HepG2 (cell line): ENCODE measurements around the gene IL1RL2. TPM values are rescaled to one million over a fixed set of nuclear protein-coding genes. Genes with fewer than 3 reads are reported as not detected.
A peak's percentile ranks its signal among the peaks of the same experiment; 100 is the strongest.

Source experiments
- AKAP8 ChIP-seq: sonication (generic); formaldehyde crosslinking; IDR thresholded peaks from 2 replicates; pipeline ENCODE4 v1.5.1; 2020; ENCODE audit warnings: mild to moderate bottlenecking, missing genetic modification reagents
- ASH2L ChIP-seq: fragments of 300-600, 200-600 bp; sonication (generic); IDR thresholded peaks from 2 replicates; pipeline ENCODE4 v1.7.0; 2017; ENCODE audit warnings: low read depth, mild to moderate bottlenecking, moderate library complexity, mixed read lengths, low read length; ENCODE audit not compliant: insufficient read length
- FOXA3 ChIP-seq: IDR thresholded peaks from 2 replicates; pipeline ENCODE4 v1.6.1; 2016; ENCODE audit warnings: missing genetic modification reagents, missing compliant biosample characterization
- FOXO1 ChIP-seq: sonication (generic); formaldehyde crosslinking; IDR thresholded peaks from 2 replicates; pipeline ENCODE4 v1.4.0; 2020; ENCODE audit warnings: missing genetic modification reagents
- FOXP1 ChIP-seq, 2 experiments: fragments of 450-650 bp in 1 of 2; IDR thresholded peaks; 2 replicates each; pipeline ENCODE4 v1.6.1; 2017 to 2018; ENCODE audit warnings: antibody characterized with exemption in 1 of 2
- GATAD1 ChIP-seq: IDR thresholded peaks from 2 replicates; pipeline ENCODE4 v1.6.1; 2016; ENCODE audit warnings: missing genetic modification reagents, missing compliant biosample characterization
- GATAD2A ChIP-seq: IDR thresholded peaks from 2 replicates; pipeline ENCODE4 v1.6.1; 2016
- GFI1 ChIP-seq: sonication (generic); formaldehyde crosslinking; IDR thresholded peaks from 2 replicates; pipeline ENCODE4 v1.5.0; 2020; ENCODE audit warnings: missing genetic modification reagents, mild to moderate bottlenecking, borderline replicate concordance
- HNRNPL ChIP-seq: fragments of 200-400 bp; formaldehyde crosslinking; IDR thresholded peaks from 2 replicates; pipeline ENCODE4 v1.6.1; 2017; ENCODE audit warnings: mild to moderate bottlenecking, low read depth, low read length
- KLF6 ChIP-seq: IDR thresholded peaks from 2 replicates; pipeline ENCODE4 v1.8.0; 2016; ENCODE audit warnings: missing biosample characterization, missing genetic modification reagents
- NCOA5 ChIP-seq: sonication (generic); formaldehyde crosslinking; IDR thresholded peaks from 2 replicates; pipeline ENCODE4 v1.4.0; 2020; ENCODE audit warnings: missing genetic modification reagents
- POLR2AphosphoS2 ChIP-seq: IDR thresholded peaks from 2 replicates; pipeline ENCODE4 v1.6.1; 2011; ENCODE audit warnings: low read depth, low read length, improper control_type of control experiment
- RBM22 ChIP-seq: fragments of 200-400 bp; formaldehyde crosslinking; optimal IDR thresholded peaks from 2 replicates; pipeline ENCODE3; 2017; ENCODE audit warnings: mild to moderate bottlenecking, low read length, moderate library complexity
- SMAD3 ChIP-seq: sonication (generic); formaldehyde crosslinking; IDR thresholded peaks from 2 replicates; pipeline ENCODE4 v1.4.0; 2020; ENCODE audit warnings: missing genetic modification reagents
- ZFP37 ChIP-seq: sonication (generic); formaldehyde crosslinking; IDR thresholded peaks from 2 replicates; pipeline ENCODE4 v1.4.0; 2020; ENCODE audit warnings: missing genetic modification reagents, borderline replicate concordance
- ZFP62 ChIP-seq: sonication (generic); formaldehyde crosslinking; IDR thresholded peaks from 2 replicates; pipeline ENCODE4 v1.4.0; 2020; ENCODE audit warnings: missing genetic modification reagents
- ZFX ChIP-seq: sonication (generic); formaldehyde crosslinking; IDR thresholded peaks from 2 replicates; pipeline ENCODE4 v1.4.0; 2020; ENCODE audit warnings: mild to moderate bottlenecking, low read depth, missing genetic modification reagents, moderate library complexity
- ZNF235 ChIP-seq: sonication (generic); formaldehyde crosslinking; IDR thresholded peaks from 2 replicates; pipeline ENCODE4 v1.8.1; 2023; ENCODE audit warnings: mild to moderate bottlenecking, missing genetic modification reagents, borderline replicate concordance
- ZNF430 ChIP-seq: sonication (generic); formaldehyde crosslinking; IDR thresholded peaks from 2 replicates; pipeline ENCODE4 v1.9.0; 2021; ENCODE audit warnings: mild to moderate bottlenecking, missing genetic modification reagents
- ZNF614 ChIP-seq: IDR thresholded peaks from 2 replicates; pipeline ENCODE4 v1.6.1; 2018; ENCODE audit warnings: missing biosample characterization, missing genetic modification reagents, inconsistent platforms, borderline replicate concordance
- ZNF619 ChIP-seq: sonication (generic); formaldehyde crosslinking; IDR thresholded peaks from 2 replicates; pipeline ENCODE4 v1.4.0; 2020; ENCODE audit warnings: mild to moderate bottlenecking, missing genetic modification reagents
- ZNF780A ChIP-seq: sonication (generic); formaldehyde crosslinking; IDR thresholded peaks from 2 replicates; pipeline ENCODE4 v1.8.0; 2022; ENCODE audit warnings: mild to moderate bottlenecking, missing genetic modification reagents, moderate library complexity
- polyA plus RNA-seq, 8 experiments: library from polyadenylated mRNA; depleted of rRNA in 3 of 8; stranded (reverse) in 7 of 8; unstranded in 1 of 8; fragments of >200 nt; fragmentation: Illumina TruSeq in 4 of 8; extraction: Trizol in 4 of 8; gene quantifications; 2 replicates each; pipeline versions ENCODE4 v1.2.1 to v1.2.3, GENCODE V29; 2011 to 2016; ENCODE audit warnings: low read depth in 4 of 8, missing spikeins in 1 of 8, mixed read lengths in 1 of 8; ENCODE audit not compliant: insufficient read depth in 1 of 8
- total RNA-seq, 5 experiments: library from RNA; depleted of rRNA; stranded (reverse); fragments of >200 nt; fragmentation: Illumina TruSeq; extraction: Trizol; gene quantifications; 2 replicates each; pipeline ENCODE4 v1.2.3, GENCODE V29; 2016; ENCODE audit warnings: low read depth in 1 of 5
- TF ChIP-seq, protein P1 (sequence below): IDR thresholded peaks from 2 replicates; pipeline ENCODE4 v1.6.1; 2018; ENCODE audit warnings: missing genetic modification reagents, mild to moderate bottlenecking, missing compliant biosample characterization
- TF ChIP-seq, protein P2 (sequence below): sonication (generic); formaldehyde crosslinking; IDR thresholded peaks from 2 replicates; pipeline ENCODE4 v1.8.0; 2023; ENCODE audit warnings: mild to moderate bottlenecking, missing genetic modification reagents
- TF ChIP-seq, protein P3 (sequence below): sonication (generic); formaldehyde crosslinking; IDR thresholded peaks from 2 replicates; pipeline ENCODE4 v1.8.1; 2023; ENCODE audit warnings: mild to moderate bottlenecking, missing genetic modification reagents
- TF ChIP-seq, protein P4 (sequence below): sonication (generic); formaldehyde crosslinking; IDR thresholded peaks from 2 replicates; pipeline ENCODE4 v1.4.0; 2020; ENCODE audit warnings: missing genetic modification reagents
- TF ChIP-seq, protein P5 (sequence below): sonication (generic); formaldehyde crosslinking; IDR thresholded peaks from 2 replicates; pipeline ENCODE4 v1.4.0; 2020; ENCODE audit warnings: mild to moderate bottlenecking, missing genetic modification reagents

The IL1RL2 gene
- total and polyA plus RNA-seq, 2 of the 13 experiments (the other 11 are each of a cell fraction or from before 2014, with no cell fraction given): 0.03 TPM; not detected in 1

DNA sequence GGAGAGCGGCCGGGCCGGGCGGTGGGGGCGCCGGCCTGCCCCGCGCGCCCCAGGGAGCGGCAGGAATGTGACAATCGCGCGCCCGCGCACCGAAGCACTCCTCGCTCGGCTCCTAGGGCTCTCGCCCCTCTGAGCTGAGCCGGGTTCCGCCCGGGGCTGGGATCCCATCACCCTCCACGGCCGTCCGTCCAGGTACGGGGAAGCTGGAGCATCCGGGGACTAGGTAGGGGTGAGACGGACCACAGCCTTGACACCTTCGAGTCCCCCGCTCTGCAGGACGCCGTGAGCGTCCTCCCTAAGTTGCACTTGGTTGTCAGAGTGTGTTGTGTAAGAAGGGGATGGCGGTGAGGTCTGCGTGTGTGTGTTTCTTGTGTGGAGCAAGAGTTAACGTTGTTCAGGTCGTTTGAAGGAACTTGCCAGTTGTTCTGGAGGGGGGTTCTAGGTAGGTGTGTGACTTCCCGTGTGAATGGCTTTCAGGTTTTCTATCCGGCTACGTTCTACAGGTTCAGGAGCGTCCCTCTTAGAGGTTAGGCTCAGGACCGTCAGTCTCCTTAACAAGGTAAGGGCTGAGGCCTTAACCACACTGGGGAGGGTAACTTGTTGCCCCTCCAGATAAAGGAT is 43.9 kb upstream of the IL1RL2 start (continued):
- TF ChIP-seq, protein P1, sequence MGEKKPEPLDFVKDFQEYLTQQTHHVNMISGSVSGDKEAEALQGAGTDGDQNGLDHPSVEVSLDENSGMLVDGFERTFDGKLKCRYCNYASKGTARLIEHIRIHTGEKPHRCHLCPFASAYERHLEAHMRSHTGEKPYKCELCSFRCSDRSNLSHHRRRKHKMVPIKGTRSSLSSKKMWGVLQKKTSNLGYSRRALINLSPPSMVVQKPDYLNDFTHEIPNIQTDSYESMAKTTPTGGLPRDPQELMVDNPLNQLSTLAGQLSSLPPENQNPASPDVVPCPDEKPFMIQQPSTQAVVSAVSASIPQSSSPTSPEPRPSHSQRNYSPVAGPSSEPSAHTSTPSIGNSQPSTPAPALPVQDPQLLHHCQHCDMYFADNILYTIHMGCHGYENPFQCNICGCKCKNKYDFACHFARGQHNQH (CRISPR knock-in tag): no peak
- no peak for TF ChIP-seq ZNF430 (CRISPR knock-in tag)
- TF ChIP-seq, protein P2, sequence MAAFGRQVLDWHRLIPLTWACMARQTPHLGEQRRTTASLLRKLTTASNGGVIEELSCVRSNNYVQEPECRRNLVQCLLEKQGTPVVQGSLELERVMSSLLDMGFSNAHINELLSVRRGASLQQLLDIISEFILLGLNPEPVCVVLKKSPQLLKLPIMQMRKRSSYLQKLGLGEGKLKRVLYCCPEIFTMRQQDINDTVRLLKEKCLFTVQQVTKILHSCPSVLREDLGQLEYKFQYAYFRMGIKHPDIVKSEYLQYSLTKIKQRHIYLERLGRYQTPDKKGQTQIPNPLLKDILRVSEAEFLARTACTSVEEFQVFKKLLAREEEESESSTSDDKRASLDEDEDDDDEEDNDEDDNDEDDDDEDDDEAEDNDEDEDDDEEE: peak; percentile 91; the same call in 1 of the 2 replicates
- TF ChIP-seq FOXA3 (CRISPR knock-in tag): no peak
- TF ChIP-seq, protein P3, sequence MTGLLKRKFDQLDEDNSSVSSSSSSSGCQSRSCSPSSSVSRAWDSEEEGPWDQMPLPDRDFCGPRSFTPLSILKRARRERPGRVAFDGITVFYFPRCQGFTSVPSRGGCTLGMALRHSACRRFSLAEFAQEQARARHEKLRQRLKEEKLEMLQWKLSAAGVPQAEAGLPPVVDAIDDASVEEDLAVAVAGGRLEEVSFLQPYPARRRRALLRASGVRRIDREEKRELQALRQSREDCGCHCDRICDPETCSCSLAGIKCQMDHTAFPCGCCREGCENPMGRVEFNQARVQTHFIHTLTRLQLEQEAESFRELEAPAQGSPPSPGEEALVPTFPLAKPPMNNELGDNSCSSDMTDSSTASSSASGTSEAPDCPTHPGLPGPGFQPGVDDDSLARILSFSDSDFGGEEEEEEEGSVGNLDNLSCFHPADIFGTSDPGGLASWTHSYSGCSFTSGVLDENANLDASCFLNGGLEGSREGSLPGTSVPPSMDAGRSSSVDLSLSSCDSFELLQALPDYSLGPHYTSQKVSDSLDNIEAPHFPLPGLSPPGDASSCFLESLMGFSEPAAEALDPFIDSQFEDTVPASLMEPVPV (CRISPR knock-in tag): no peak
- TF ChIP-seq KLF6: 0 out of 2 replicates have a peak, but pooled peaks have one; percentile 25
- 0 out of 2 replicates have a peak, but pooled peaks have one; percentile 14 for TF ChIP-seq GATAD1 (CRISPR knock-in tag)
- no peak for TF ChIP-seq ZFP62
- 0 out of 2 replicates have a peak, but pooled peaks have one; percentile 40 for TF ChIP-seq ZNF619 (CRISPR knock-in tag)
- TF ChIP-seq ZNF780A (CRISPR knock-in tag): no peak
- peak; percentile 34 for TF ChIP-seq ASH2L
- TF ChIP-seq, protein P4, sequence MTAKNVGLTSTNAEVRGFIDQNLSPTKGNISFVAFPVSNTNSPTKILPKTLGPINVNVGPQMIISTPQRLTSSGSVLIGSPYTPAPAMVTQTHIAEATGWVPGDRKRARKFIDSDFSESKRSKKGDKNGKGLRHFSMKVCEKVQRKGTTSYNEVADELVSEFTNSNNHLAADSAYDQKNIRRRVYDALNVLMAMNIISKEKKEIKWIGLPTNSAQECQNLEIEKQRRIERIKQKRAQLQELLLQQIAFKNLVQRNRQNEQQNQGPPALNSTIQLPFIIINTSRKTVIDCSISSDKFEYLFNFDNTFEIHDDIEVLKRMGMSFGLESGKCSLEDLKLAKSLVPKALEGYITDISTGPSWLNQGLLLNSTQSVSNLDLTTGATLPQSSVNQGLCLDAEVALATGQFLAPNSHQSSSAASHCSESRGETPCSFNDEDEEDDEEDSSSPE: peak; percentile 4; the same call in 1 of the 2 replicates
- TF ChIP-seq NCOA5 (CRISPR knock-in tag): no peak
- TF ChIP-seq AKAP8 (CRISPR knock-in tag): no peak
- TF ChIP-seq SMAD3 (CRISPR knock-in tag): peak; percentile 23; the same call in 1 of the 2 replicates
- TF ChIP-seq HNRNPL: peak; percentile 30; the same call in 1 of the 2 replicates
- TF ChIP-seq FOXO1: no peak
- TF ChIP-seq ZNF235 (CRISPR knock-in tag): 0 out of 2 replicates have a peak, but pooled peaks have one; percentile 14
- TF ChIP-seq, protein P5, sequence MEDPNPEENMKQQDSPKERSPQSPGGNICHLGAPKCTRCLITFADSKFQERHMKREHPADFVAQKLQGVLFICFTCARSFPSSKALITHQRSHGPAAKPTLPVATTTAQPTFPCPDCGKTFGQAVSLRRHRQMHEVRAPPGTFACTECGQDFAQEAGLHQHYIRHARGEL (CRISPR knock-in tag): 0 out of 2 replicates have a peak, but pooled peaks have one; percentile 7
- no peak for TF ChIP-seq ZNF614
- TF ChIP-seq GATAD2A (CRISPR knock-in tag): no peak
- TF ChIP-seq ZFX: peak; percentile 51; the same call in 1 of the 2 replicates
- no peak for TF ChIP-seq ZFP37 (CRISPR knock-in tag)
- TF ChIP-seq RBM22: peak; percentile 23
- no peak for TF ChIP-seq GFI1 (CRISPR knock-in tag)
- no peak for TF ChIP-seq POLR2AphosphoS2
- no peak for TF ChIP-seq FOXP1 (IDR thresholded peaks at IDR 0.05)
- TF ChIP-seq FOXP1 (CRISPR knock-in tag; IDR thresholded peaks at IDR 0.05): no peak
